GM18499 (cell line): Measurements from ENCODE around the gene RXFP1.
"Not testable (repeated sequence)": the region's sequence is repeated elsewhere in the genome, so short reads cannot be mapped to it uniquely, and the experiment has no call there.

Experiments used
- ATAC-seq: cut with Tn5 transposase; IDR thresholded peaks from one replicate; pipeline ENCODE4 v1.9.1; 2021; ENCODE audit warnings: moderate number of reproducible peaks; ENCODE audit not compliant: insufficient read depth, unreplicated experiment

Gene RXFP1

DNA sequence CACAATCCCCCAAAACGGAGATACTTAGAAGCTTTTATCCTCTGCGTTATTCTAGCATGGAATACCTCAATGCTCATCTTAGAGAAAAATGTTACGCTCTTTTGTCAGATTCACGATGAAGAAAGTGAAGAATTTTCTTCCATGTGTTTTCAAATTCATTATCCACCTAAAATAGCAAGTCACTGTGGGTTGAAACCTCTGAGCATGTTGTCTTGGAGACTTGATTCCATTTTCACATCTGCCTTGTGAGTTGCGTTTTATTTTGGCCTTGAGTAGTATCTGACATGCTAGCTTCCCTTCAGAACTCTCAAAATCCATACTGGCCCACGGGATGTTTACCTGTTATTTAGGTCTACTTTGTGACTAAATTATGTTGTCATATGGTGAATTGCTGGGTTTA lies 83.7 kb downstream of the RXFP1 start:
- ATAC-seq = no peak

DNA sequence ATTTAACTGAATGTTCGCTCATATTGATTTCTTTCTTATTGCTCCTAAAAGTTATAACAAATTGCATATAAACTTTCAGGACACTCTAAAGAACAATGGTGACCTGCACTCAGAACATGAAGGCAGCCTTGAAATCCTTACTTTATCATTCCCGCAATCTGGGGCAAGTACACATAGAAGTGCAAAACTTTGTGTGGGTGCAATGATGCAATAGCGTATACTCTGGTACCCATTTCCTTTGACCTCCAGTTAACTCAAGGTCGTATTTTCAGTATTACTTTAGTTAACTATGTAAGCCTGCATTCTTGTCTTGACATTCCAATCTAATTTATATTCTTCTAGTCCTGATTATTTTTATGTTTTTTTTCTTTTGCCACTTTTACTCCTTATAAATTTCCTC lies 85.3 kb downstream of the RXFP1 start:
- ATAC-seq = no peak

DNA sequence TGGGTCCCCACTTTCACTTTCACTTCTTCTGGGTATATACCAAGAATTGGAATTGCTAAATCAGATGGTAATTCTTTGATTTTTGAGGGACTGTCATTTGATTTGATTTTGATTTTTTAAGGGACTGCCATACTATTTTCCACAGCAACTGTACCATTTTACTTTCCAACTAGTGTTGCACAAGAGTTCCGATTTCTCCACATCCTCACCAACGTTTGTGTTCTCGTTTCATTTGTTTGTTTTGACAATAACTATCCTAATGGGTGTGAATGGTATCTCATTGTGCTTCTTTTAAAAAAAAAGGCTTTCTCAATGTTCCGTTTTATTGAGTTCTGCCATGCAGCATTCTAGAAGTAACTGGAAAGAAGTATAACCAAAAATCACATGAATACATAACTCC lies 87.4 kb downstream of the RXFP1 start:
- ATAC-seq = no peak

DNA sequence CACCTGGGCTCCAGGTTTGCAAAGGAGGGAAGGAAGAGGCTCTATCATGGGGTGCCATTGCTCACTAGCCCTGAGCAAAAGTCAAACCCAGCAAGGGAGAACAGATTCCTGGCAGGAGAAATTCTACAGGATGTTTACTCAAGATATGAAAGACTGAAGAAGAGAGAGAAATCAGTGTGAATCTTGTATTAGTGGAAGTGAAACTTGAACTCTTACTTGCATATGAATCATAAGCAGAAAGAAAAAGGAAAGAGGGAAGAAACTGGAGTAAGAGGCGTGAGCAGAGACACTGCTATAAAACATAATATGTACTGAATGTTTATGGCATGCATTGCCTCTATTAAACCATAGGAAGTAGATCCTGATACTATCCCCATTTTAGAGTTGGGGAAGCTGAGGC lies 89.1 kb downstream of the RXFP1 start:
- peak; percentile 97 for ATAC-seq

DNA sequence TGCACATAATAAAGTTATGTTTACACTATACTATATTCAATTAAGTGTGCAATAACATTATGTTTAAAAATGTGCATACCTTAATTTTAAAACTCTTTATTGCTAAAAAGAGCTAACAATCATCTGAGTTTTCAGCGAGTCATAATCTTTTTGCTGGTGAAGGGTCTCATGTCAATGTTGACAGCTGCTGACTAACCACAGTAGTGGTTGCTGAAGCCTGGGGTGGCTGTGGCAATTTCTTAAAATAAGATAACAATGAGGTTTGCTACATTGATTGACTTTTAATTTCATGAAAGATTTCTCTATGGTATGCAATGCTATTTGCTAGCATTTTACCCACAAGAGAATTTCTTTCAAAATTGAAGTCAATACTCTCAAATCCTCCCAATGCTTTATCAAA lies 91.4 kb downstream of the RXFP1 start:
- ATAC-seq = no peak

DNA sequence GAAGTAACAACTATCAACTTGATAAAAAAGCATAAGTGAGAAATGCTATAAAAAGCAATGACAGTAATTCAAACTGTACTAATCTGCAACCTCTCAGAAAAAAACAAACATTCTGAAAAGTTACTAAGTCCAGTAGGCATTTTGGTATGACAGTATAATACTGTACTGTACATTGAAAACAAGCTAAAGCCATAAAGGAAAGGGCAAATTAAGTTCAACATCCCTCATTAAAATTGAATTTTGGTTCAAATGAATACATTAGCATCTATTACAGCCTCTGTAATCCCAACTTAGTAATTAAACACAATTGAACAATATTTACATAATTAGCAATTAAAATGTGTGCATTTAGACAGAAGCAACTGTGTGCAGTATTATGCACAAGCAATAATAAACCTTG lies 96.3 kb downstream of the RXFP1 start:
- ATAC-seq = no peak

DNA sequence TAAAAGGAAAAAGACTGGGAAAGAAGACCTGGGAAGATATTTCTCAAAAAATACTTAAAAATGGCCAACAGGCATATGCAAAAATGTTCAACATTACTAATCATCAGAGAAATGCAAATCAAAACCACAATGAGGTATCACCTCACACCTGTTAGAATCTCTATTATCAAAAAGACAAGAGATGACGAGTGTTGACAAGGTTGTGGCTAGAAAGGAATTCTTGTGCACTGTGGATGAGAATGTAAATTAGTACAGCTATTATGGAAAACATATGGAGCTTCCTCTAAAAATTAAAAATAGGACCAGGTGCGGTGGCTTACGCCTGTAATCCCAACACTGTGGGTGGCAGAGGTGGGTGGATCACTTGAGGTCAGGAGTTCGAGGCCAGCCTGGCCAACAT lies 100.0 kb downstream of the RXFP1 start:
- ATAC-seq = no peak

DNA sequence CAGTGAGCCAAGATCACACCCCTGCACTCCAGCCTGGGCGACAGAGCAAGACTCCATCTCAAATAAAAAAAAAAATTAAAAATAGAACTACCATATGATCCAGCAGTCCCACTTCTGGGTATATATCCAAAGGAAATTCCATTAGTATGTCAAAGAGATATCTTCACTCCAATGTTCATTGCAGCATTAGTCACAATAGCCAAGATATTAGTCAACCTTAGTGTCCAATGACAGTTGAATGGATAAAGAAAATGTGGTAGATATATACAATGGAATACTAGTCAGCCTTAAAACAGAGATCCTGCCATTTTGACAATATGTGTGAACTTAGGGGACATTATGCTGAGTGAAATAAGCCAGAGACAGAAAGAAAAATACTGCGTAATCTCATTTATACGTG lies 100.6 kb downstream of the RXFP1 start:
- ATAC-seq = no peak

DNA sequence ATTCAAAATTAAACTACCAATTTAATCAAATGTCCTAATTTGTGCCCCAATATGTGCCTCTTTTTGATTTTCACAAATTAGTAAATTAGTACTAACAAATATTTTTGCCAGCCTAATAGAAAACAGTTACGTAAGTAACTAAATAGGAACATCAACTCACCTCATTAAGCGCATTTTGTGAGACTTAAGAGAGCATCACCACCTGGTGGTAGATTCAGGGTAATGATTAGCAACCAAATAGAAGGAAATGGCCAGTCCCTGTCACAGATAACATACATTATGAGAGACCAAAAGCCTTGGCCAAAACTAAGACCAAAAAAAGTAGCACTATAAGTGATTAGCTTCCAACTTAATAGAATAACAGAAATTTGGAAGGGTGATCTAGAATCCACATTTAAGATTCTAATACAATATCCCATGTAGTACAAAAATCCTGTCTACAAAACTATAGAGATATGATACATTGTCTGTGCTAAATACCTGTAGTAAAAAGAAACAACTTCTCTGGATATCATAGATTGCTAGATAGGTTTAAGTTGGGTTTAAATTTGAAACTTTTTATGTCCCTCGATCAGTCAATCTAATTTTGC lies 103.3 kb downstream of the RXFP1 start:
- ATAC-seq = peak; percentile 92

DNA sequence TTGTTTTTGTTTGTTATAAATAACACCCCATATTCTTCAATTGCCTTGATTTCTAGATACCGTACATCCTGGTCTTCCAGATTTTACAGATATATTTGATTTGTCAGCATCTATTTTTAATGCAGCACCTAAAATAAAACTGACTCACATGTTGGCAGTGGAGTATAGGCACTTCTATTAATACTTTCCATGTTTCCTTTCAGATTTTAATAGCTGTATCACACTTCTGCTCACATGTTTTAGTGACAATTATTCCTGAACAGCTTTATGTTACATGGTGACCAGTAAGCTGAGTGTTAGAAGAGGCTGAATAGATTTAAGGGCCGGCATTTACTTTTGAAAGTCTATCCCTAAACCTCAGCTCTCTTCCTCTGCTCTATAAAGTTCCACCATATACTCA lies 103.9 kb downstream of the RXFP1 start:
- no peak for ATAC-seq

DNA sequence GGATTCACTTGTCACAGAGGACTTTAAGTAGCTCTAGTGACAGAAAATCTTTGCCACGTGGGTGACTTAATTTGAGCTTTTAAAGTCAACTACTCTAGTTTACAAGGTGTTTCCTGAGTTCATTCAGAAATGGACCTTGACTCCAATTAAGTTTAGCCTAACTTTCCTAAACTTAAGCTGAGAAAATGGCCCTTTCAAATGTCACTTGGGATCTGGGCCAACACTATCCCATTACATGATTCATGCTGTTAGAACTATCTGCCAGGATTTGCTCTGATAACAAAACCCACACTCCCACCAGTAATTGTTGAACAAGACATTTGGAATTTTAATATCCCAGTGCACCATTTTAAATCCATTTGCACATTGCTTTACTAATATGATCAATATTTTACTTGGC lies 109.2 kb downstream of the RXFP1 start:
- ATAC-seq = no peak

DNA sequence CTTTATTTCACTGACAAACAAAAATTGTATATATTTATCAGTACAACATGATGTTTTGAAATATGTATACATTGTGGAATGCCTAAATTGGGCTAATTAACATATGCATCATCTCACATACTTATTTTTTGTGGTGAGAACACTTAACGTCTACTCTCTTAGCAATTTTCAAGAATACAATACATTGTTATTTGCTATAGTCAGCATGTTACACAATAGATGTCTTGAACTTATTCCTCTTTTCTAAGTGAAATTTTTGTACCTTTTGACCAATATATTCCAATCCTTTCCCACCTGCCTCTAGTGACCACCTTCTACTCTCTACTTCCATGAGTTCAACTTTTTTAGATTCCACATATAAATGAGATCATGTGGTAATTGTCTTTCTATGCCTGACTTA lies 114.9 kb downstream of the RXFP1 start:
- no peak for ATAC-seq

DNA sequence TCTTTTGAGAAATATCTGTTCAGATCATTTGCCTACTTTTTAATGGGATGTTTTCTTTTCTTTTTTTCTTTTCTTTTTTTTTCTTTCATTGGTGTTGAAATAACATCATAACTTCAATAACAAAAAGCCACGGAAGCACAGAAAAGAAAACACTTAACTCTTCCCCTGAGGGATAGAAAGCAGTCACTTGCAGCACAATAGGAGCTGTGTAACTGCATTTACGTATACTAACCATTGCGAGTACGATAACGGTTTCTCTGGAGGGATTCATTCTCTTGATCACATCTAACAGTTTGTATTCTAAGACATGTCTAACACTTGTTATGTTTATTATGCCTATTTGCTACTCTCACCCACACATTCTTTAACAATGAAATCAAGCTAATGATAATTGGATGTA lies 122.7 kb downstream of the RXFP1 start:
- ATAC-seq = no peak

DNA sequence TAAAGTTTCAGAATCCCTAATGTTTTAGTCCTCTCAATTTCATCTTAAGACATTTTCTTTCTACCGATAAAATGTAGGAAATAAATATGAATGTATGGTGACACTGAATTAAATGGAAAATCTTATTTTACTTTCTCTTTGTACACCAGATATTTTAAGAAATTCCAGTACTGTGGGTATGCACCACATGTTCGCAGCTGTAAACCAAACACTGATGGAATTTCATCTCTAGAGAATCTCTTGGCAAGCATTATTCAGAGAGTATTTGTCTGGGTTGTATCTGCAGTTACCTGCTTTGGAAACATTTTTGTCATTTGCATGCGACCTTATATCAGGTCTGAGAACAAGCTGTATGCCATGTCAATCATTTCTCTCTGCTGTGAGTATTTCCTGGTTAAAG lies 123.1 kb downstream of the RXFP1 start:
- no peak for ATAC-seq

DNA sequence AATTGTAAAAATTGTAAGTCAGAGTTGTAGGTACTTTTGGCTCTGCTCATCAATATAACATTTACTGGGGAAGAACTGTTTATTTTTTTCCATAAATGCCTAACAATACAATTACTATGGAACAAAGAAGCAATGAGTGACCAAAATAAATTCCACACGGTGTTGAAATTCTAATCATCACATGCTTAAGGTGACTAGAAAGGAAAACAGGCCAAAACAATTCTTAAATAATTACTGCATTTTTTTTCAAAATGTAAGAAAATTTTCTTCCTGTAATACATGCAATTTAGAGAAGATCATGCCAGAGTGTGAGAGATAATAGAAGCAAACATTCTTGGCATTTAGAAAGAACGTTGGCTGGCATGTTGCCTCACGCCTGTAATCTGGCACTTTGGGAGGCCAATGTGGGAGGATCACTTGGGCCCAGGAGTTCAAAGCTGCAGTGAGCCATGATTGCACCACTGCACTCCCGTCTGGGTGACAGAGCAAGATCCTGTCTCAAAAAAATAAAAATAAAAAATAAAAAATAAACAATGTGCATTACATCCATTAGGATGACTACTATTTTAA lies 127.5 kb downstream of the RXFP1 start:
- ATAC-seq = no peak

DNA sequence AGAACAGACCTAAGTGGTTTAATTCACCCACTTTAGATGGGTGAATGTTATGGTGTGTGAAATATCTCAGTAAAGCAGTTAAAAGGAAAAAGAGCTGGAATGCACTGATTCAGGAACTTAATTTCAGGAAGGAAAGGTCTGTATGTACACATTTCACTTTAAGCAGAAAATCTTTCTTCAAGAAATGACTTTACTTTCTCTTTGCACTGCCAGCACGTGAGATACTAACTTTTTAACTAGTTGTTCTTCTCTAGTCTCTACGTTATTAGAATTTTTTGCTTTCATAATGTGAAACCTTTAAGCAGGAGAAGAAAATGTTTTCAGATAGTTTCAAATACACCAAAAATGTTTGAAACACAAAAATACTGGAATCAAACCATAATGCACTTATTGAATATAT lies 131.2 kb downstream of the RXFP1 start:
- no peak for ATAC-seq

DNA sequence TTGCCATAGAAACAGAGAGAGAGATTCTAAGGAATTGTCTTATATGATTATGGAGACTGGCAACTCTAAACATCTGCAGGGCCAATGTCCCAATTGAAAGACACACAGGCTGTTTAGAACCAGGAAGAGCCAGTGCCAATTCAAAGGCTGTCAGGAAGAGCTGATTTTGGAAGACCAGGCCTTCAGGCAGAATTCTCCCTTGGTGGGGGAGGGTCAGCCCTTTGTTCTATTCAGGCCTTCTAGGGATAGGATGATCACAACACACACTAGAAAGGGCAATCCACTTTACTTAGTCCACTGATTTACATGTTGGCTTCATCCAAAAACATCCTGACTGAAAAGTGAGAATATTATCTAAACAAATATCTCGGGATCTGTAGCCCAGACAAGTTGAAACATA lies 134.8 kb downstream of the RXFP1 start:
- ATAC-seq = no peak

DNA sequence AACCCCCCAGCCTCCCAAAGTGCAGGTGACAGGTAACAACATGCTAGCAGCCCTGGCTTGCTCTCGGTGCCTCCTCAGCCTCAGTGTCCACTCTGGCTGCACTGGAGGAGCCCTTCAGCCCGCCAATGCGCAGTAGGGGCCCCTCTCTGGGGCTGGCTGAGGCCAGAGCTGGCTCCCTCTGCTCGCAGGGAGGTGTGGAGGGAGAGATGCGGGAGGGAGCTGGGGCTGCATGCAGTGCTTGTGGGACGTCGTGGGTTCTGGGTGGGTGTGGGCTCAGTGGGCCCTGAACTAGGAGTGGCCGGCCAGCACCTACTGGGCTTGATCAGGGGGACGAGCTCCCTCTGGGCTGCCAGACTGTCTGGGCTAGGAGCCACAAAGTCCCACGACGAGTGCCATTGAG lies 135.6 kb downstream of the RXFP1 start:
- ATAC-seq = no peak

DNA sequence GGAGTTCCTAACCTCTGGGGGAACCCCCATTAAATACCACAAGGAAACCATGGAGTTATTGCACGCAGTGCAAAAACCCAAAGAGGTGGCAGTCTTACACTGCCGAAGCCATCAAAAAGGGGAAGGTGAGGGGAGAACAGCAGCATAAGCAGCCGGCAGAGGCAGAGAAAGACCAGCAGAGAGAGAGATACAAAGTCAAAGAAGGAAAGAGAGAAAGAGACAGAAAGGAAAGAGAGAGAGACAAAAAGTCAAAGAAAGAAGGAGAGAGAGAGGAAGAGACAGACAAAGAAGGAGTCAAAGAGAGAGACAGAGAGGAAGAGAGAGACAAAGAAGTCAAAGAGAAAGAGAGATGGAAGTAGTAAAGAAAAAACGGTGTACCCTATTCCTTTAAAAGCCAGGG lies 141.6 kb downstream of the RXFP1 start:
- not testable (repeated sequence) for ATAC-seq

DNA sequence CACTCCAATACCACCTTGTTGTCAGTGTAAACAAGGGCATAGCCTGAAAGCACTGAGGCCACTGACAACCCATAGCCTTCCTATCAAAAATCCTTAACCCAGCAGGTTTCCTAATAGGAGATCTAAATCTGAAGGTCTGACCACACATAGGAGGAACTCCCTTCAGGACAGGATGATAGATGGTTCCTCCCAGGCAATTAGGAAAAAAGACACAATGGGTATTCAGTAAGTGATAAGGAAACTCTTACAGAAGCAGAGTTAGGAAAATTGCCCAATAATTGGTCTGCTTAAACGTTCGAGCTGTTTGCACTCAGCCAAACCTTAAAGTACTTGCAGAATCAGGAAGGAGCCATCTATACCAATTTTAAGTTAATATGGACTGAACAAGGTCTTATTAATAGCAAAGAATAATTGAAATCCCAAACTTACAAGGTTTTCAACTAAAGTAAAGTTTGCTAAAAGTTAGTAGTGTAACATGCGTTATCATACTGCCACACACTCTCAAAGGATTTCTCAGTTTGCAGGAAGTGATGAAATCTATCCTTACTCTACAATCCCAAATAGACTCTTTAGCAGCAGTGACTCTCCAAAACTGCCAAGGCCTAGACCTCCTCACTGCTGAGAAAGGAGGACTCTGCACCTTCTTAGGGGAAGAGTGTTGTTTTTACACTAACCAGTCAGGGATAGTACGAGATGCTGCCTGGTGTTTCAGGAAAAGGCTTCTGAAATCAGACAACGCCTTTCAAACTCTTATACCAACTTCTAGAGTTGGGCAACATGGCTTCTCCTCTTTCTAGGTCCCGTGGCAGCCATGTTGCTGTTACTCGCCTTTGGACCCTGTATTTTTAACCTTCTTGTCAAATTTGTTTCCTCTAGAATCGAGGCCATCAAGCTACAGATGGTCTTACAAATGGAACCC lies 142.3 kb downstream of the RXFP1 start:
- ATAC-seq = not testable (repeated sequence)

DNA sequence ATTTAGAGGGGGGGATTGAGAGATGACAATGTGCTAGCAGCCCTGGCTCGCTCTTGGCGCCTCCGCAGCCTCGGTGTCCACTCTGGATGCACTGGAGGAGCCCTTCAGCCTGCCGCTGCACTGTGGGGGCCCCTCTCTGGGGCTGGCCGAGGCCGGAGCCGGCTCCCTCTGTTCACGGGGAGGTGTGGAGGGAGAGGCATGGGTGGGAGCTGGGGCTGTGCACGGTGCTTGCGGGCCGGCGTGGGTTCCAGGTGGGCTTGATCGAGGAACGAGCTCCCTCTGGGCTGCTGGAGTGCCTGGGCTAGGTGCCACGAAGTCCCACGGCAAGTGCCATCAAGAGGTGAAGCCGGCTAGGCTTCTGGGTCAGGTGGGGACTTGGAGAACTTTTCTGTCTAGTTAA lies 143.1 kb downstream of the RXFP1 start:
- no peak for ATAC-seq

DNA sequence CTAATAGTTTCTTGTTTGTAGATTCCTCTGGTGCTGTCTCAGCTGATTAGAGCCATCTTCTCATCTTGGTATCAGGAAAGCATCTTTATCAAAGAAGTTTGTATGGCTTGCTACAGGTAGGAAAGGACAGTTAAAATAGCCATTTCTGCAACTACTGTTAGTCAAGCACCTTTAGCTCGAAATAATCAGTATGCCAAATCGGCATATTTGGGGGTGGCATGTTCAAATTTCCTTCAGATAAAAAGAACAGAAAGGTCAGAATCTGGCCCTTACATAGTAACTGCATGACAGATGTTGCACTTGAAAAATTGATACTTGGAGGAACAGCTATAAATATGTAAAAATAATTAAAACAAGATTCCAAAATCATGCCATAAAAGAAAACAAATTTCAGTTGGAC lies 145.2 kb downstream of the RXFP1 start:
- no peak for ATAC-seq
